ENCODE data around the gene TULP4.

- TF ChIP-seq, protein P1, sequence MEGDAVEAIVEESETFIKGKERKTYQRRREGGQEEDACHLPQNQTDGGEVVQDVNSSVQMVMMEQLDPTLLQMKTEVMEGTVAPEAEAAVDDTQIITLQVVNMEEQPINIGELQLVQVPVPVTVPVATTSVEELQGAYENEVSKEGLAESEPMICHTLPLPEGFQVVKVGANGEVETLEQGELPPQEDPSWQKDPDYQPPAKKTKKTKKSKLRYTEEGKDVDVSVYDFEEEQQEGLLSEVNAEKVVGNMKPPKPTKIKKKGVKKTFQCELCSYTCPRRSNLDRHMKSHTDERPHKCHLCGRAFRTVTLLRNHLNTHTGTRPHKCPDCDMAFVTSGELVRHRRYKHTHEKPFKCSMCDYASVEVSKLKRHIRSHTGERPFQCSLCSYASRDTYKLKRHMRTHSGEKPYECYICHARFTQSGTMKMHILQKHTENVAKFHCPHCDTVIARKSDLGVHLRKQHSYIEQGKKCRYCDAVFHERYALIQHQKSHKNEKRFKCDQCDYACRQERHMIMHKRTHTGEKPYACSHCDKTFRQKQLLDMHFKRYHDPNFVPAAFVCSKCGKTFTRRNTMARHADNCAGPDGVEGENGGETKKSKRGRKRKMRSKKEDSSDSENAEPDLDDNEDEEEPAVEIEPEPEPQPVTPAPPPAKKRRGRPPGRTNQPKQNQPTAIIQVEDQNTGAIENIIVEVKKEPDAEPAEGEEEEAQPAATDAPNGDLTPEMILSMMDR (IDR thresholded peaks at IDR 0.05), result no peak
- TF ChIP-seq SP1 (CRISPR knock-in tag; conservative IDR thresholded peaks at IDR 0.05), result no peak
Measured at GRCh38 chr6:158357570-158358216, 45.4 kb downstream of the TULP4 start.
